SK-N-SH (cell line): ENCODE data around the gene IRF2. TPM values are rescaled to one million over a fixed set of nuclear protein-coding genes. Genes with fewer than 3 reads are reported as not detected.

Source experiments
- CTCF ChIA-PET: fragments of 300-600, 350-600 bp; formaldehyde crosslinking; extraction: SDS; loops from one replicate; lab custom pipeline; 2021; lab: Yijun Ruan, JAX
- POLR2A ChIA-PET: fragments of 350-600 bp; sonication (Branson Sonifier 250); formaldehyde crosslinking; extraction: SDS; loops from one replicate; lab custom pipeline; 2020; ENCODE audit warnings: antibody characterized with exemption, inconsistent platforms; lab: Yijun Ruan, JAX
- DNase-seq: peaks from one replicate; pipeline ENCODE4 v3.0.0; 2012
- H2AFZ ChIP-seq: fragments of 200-600 bp; sonication (generic); 2 replicates; pipeline ENCODE4 v1.8.1; 2016; ENCODE audit warnings: antibody characterized with exemption, mild to moderate bottlenecking, low read depth
- H3F3A ChIP-seq: fragments of 200-600 bp; sonication (generic); replicated peaks from 2 replicates; pipeline ENCODE3; 2016; ENCODE audit warnings: antibody characterized with exemption, mild to moderate bottlenecking; ENCODE audit not compliant: insufficient read depth
- H3K27ac ChIP-seq, 2 experiments: fragments of 200-500 bp in 1 of 2; fragments of 200-600 bp in 1 of 2; sonication (Bioruptor generic) in 1 of 2; sonication (generic), shearing (Covaris generic) in 1 of 2; 2 replicates each; pipeline versions ENCODE4 v1.5.1 to v1.6.1; 2014 to 2016; ENCODE audit warnings: low read depth in 2 of 2, inconsistent platforms in 1 of 2, low read length in 1 of 2, mild to moderate bottlenecking in 1 of 2, mixed read lengths in 1 of 2
- H3K27me3 ChIP-seq: fragments of 200-600 bp; sonication (generic), shearing (Covaris generic); 2 replicates; pipeline ENCODE4 v1.6.1; 2016; ENCODE audit warnings: mixed run types; ENCODE audit not compliant: insufficient read depth
- H3K36me3 ChIP-seq, 2 experiments: fragments of 200-500 bp in 1 of 2; fragments of 200-600 bp in 1 of 2; sonication (Bioruptor generic) in 1 of 2; sonication (generic) in 1 of 2; replicated peaks in 1 of 2; 2 replicates each; pipeline versions ENCODE3 to v1.5.1; 2014 to 2016; ENCODE audit warnings: low read length in 1 of 2, mild to moderate bottlenecking in 1 of 2; ENCODE audit not compliant: insufficient read depth in 2 of 2, control insufficient read depth in 1 of 2
- H3K4me1 ChIP-seq, 2 experiments: fragments of 200-500 bp in 1 of 2; fragments of 200-600 bp in 1 of 2; sonication (Bioruptor generic) in 1 of 2; sonication (generic), shearing (Covaris generic) in 1 of 2; 2 replicates each; pipeline versions ENCODE4 v1.5.1 to v1.6.1; 2014 to 2016; ENCODE audit warnings: low read depth in 1 of 2, low read length in 1 of 2, mixed run types in 1 of 2; ENCODE audit not compliant: insufficient read depth in 2 of 2, control insufficient read depth in 1 of 2
- H3K4me2 ChIP-seq: fragments of 200-600 bp; sonication (generic), shearing (Covaris generic); 2 replicates; pipeline ENCODE4 v1.6.1; 2017; ENCODE audit warnings: mixed run types
- H3K4me3 ChIP-seq, 2 experiments: fragments of 200-500 bp in 1 of 2; fragments of 200-600 bp in 1 of 2; sonication (Bioruptor generic) in 1 of 2; sonication (generic), shearing (Covaris generic) in 1 of 2; 2 replicates each; pipeline versions ENCODE4 v1.5.1 to v1.8.1; 2014 to 2016; ENCODE audit warnings: low read depth in 2 of 2, inconsistent platforms in 1 of 2, low read length in 1 of 2, mild to moderate bottlenecking in 1 of 2, mixed read lengths in 1 of 2, moderate library complexity in 1 of 2
- H3K79me2 ChIP-seq: fragments of 200-600 bp; sonication (generic); 2 replicates; pipeline ENCODE4 v1.8.1; 2017; ENCODE audit warnings: mild to moderate bottlenecking; ENCODE audit not compliant: insufficient read depth
- H3K9ac ChIP-seq: fragments of 200-600 bp; sonication (generic); 2 replicates; pipeline ENCODE4 v1.6.1; 2017; ENCODE audit warnings: mixed run types
- H3K9me2 ChIP-seq: fragments of 200-600 bp; sonication (generic); 2 replicates; pipeline ENCODE4 v1.6.1; 2017; ENCODE audit warnings: mixed run types
- H3K9me3 ChIP-seq: fragments of 200-600 bp; sonication (generic); 2 replicates; pipeline ENCODE4 v1.6.1; 2017; ENCODE audit warnings: mixed run types, mild to moderate bottlenecking, moderate library complexity
- H4K20me1 ChIP-seq: fragments of 200-600 bp; sonication (generic); 2 replicates; pipeline ENCODE4 v1.6.1; 2017; ENCODE audit warnings: mild to moderate bottlenecking, mixed run types; ENCODE audit not compliant: insufficient read depth
- CHD2 ChIP-seq: fragments of 150-350 bp; IDR thresholded peaks from 2 replicates; pipeline ENCODE4 v1.6.1; 2018; ENCODE audit warnings: low read length; ENCODE audit not compliant: partially characterized antibody
- EP300 ChIP-seq, 2 experiments: IDR thresholded peaks; 2 replicates each; pipeline versions ENCODE4 v1.4.0 to v1.6.1; 2012; ENCODE audit warnings: borderline replicate concordance in 1 of 2, low read depth in 1 of 2, low read length in 1 of 2
- FOSL2 ChIP-seq: IDR thresholded peaks from 2 replicates; pipeline ENCODE4 v1.4.0; 2012; ENCODE audit warnings: low read depth, mild to moderate bottlenecking, moderate library complexity, borderline replicate concordance
- FOXM1 ChIP-seq: IDR thresholded peaks from 2 replicates; pipeline ENCODE4 v1.4.0; 2012; ENCODE audit warnings: low read depth, mild to moderate bottlenecking
- MXI1 ChIP-seq: IDR thresholded peaks from 2 replicates; pipeline ENCODE4 v1.6.1; 2012; ENCODE audit warnings: mild to moderate bottlenecking, low read depth, low read length, improper control_type of control experiment
- NFIC ChIP-seq: IDR thresholded peaks from 2 replicates; pipeline ENCODE4 v1.4.0; 2012; ENCODE audit warnings: borderline replicate concordance
- RFX5 ChIP-seq: IDR thresholded peaks from 2 replicates; pipeline ENCODE4 v1.6.1; 2012; ENCODE audit warnings: mild to moderate bottlenecking, improper control_type of control experiment, low read length
- SMC3 ChIP-seq: IDR thresholded peaks from 2 replicates; pipeline ENCODE4 v1.6.1; 2012; ENCODE audit warnings: low read depth, low read length, improper control_type of control experiment
- TAF1 ChIP-seq: IDR thresholded peaks from 2 replicates; pipeline ENCODE4 v1.6.1; 2012; ENCODE audit warnings: low read depth, mild to moderate bottlenecking, low read length, moderate library complexity, borderline replicate concordance
- TCF12 ChIP-seq: IDR thresholded peaks from 2 replicates; pipeline ENCODE4 v1.4.0; 2012
- WGBS: methylation state at CpG from one replicate; pipeline ENCODE4 v1.1.6; 2017; ENCODE audit warnings: low lambda C conversion rate; 5-methylcytosine and 5-hydroxymethylcytosine counted together
- polyA plus RNA-seq, 3 experiments: library from polyadenylated mRNA; depleted of rRNA; stranded (reverse); fragments of >200 nt; gene quantifications; 2 replicates each; pipeline ENCODE4 v1.2.3, GENCODE V29; 2012
- TF ChIP-seq, protein P1 (sequence below): fragments of 150-350 bp; IDR thresholded peaks from 2 replicates; pipeline ENCODE4 v1.6.1; 2016; ENCODE audit warnings: mild to moderate bottlenecking, low read depth, low read length
- TF ChIP-seq, protein P2 (sequence below): fragments of 200-600 bp; sonication (generic); IDR thresholded peaks from 2 replicates; pipeline ENCODE4 v1.6.1; 2017; ENCODE audit warnings: antibody characterized with exemption, mild to moderate bottlenecking, moderate library complexity
- TF ChIP-seq, protein P3 (sequence below): IDR thresholded peaks from 2 replicates; pipeline ENCODE4 v1.4.0; 2012; ENCODE audit warnings: low read depth
- TF ChIP-seq, protein P4 (sequence below): IDR thresholded peaks from 2 replicates; pipeline ENCODE4 v1.4.0; 2012; ENCODE audit warnings: low read depth, borderline replicate concordance

Gene IRF2
- polyA plus RNA-seq, 1 of the 3 experiments (the other 2 are of a cell fraction), result 23.3 TPM

DNA sequence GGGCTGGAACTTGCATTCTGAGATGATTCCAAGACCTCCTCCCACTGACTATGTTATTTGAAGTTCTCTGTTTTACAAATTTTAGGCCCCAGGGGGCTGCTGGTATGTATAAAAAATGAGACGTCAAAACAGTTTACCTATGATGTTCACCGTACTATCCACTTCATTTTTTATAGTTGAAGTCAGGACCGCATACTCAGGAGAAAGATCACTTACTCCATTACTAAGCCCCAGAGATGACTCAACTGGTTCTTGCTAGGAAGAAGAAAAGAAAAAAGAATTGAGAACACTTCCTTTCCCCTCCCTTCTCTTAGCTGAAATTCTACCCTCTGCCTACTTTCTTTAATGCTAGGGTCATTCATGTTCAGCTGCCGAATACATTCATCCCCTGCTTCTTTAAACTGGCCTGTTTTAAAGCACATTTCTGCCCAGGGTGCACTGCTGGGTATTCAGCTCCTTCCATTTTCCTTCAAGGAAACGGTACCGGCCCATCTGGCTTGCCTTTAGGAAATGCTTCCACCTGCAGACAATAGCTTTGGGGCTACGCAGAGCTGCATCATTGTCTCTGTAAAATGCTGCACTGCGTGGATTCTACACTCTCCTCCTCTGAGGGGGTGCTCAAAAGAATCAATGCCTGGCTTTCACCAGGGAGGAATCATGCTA is 66.2 kb downstream of the IRF2 start (continued):
- no peak for TF ChIP-seq SMC3
- peak; percentile 92 for TF ChIP-seq FOSL2
- TF ChIP-seq, protein P1, sequence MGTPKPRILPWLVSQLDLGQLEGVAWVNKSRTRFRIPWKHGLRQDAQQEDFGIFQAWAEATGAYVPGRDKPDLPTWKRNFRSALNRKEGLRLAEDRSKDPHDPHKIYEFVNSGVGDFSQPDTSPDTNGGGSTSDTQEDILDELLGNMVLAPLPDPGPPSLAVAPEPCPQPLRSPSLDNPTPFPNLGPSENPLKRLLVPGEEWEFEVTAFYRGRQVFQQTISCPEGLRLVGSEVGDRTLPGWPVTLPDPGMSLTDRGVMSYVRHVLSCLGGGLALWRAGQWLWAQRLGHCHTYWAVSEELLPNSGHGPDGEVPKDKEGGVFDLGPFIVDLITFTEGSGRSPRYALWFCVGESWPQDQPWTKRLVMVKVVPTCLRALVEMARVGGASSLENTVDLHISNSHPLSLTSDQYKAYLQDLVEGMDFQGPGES, result no peak
- TF ChIP-seq, protein P2, sequence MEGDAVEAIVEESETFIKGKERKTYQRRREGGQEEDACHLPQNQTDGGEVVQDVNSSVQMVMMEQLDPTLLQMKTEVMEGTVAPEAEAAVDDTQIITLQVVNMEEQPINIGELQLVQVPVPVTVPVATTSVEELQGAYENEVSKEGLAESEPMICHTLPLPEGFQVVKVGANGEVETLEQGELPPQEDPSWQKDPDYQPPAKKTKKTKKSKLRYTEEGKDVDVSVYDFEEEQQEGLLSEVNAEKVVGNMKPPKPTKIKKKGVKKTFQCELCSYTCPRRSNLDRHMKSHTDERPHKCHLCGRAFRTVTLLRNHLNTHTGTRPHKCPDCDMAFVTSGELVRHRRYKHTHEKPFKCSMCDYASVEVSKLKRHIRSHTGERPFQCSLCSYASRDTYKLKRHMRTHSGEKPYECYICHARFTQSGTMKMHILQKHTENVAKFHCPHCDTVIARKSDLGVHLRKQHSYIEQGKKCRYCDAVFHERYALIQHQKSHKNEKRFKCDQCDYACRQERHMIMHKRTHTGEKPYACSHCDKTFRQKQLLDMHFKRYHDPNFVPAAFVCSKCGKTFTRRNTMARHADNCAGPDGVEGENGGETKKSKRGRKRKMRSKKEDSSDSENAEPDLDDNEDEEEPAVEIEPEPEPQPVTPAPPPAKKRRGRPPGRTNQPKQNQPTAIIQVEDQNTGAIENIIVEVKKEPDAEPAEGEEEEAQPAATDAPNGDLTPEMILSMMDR, result no peak
- TF ChIP-seq TAF1, result no peak; the same call in 1 of the 2 replicates
- TF ChIP-seq FOXM1, result no peak
- TF ChIP-seq NFIC, result peak; percentile 60
- TF ChIP-seq MXI1, result no peak
- no peak for TF ChIP-seq CHD2
- TF ChIP-seq EP300 (IDR thresholded peaks at IDR 0.05; ENCODE audit: borderline replicate concordance in 1 of 2, low read depth in 1 of 2, low read length in 1 of 2), result peak; percentile 13 to 83; a peak in 2 of 4 replicates
- TF ChIP-seq, protein P3, sequence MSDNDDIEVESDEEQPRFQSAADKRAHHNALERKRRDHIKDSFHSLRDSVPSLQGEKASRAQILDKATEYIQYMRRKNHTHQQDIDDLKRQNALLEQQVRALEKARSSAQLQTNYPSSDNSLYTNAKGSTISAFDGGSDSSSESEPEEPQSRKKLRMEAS, result no peak
- TF ChIP-seq, protein P4, sequence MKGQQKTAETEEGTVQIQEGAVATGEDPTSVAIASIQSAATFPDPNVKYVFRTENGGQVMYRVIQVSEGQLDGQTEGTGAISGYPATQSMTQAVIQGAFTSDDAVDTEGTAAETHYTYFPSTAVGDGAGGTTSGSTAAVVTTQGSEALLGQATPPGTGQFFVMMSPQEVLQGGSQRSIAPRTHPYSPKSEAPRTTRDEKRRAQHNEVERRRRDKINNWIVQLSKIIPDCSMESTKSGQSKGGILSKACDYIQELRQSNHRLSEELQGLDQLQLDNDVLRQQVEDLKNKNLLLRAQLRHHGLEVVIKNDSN, result no peak
- TF ChIP-seq TCF12, result peak; percentile 93

DNA sequence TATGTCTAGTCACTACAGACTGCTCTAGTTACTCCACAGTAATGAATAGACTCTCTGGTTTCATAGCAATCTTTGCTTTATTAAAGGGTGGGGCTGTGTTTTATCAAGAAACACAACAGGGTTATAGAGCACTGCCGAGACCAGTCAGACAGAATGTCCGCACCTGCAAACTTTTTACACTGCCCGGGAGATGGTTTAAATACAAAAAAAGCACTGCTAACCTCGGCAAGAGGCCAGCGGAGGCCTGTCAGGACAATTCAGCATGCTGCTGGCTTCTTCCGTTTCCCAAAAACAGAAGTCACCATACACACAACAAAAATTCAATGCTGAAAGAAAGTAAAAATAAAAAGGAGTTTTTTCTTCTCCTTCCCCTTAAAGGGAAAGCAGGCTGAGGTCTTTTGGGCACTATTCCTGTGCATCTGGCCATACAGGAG is 67.4 kb downstream of the IRF2 start:
- POLR2A ChIA-PET, result no interaction called here
- Histone ChIP-seq H4K20me1 (no peaks in the 10 kb centered on the region), H3K27ac (peak overlapping the region in 1 of 2 experiments; percentile 89; a peak in 2 of 4 replicates)

More for the DNA sequence above, 67.4 kb downstream of the IRF2 start:
- Histone ChIP-seq H3K9me2 (no peaks in the 10 kb centered on the region), H3K36me3 (peaks cover 29% of the 10 kb centered on the region in 2 experiments), H3K9ac (no peak overlapping the region), H3K27me3 (no peaks in the 10 kb centered on the region), H3K4me3 (no peak overlapping the region), H3K4me2 (no peak overlapping the region), H3F3A (peaks cover 23% of the 10 kb centered on the region), H3K79me2 (no peaks in the 10 kb centered on the region), H2AFZ (no peak overlapping the region), H3K4me1 (peaks cover 22 to 29% of the 10 kb centered on the region in 2 experiments), H3K9me3 (no peaks in the 10 kb centered on the region)
- TF ChIP-seq RFX5, result no peak
- no peak for TF ChIP-seq CHD2
- TF ChIP-seq, protein P4, result no peak
- DNase-seq, result no peak
- CTCF ChIA-PET, result no interaction called here
- 96% methylated on average over 6 of the region's 6 CpGs for WGBS
